H1 (cell line): ENCODE results near the gene POLR3E.

Experiments
- BCL11A ChIP-seq, 2 experiments: IDR thresholded peaks; one replicate each; pipeline ENCODE4 v1.6.1; 2011; ENCODE audit warnings: low read depth in 2 of 2, low read length in 2 of 2, mild to moderate bottlenecking in 2 of 2
- CEBPB ChIP-seq: IDR thresholded peaks from 2 replicates; pipeline ENCODE4 v1.6.1; 2012; ENCODE audit warnings: low read depth, low read length
- CHD2 ChIP-seq: IDR thresholded peaks from 2 replicates; pipeline ENCODE4 v1.6.1; 2012; ENCODE audit warnings: low read length, improper control_type of control experiment
- CTCF ChIP-seq, 3 experiments: IDR thresholded peaks; 1 replicate in 2 of 3; 2 replicates in 1 of 3; pipeline versions ENCODE4 v1.5.1 to v1.6.1; 2011; ENCODE audit warnings: low read length in 3 of 3, mild to moderate bottlenecking in 3 of 3, inconsistent platforms in 2 of 3, low read depth in 1 of 3, moderate library complexity in 1 of 3; ENCODE audit not compliant: insufficient read depth in 1 of 3; ENCODE audit errors: control extremely low read depth in 1 of 3
- EZH2 ChIP-seq: fragments of 200-600 bp; sonication (generic); IDR thresholded peaks from 2 replicates; pipeline ENCODE4 v1.7.1; 2012; ENCODE audit warnings: low read depth, mild to moderate bottlenecking, moderate library complexity, low read length, inconsistent platforms; ENCODE audit not compliant: severe bottlenecking
- GABPA ChIP-seq: IDR thresholded peaks from 2 replicates; pipeline ENCODE4 v1.6.1; 2011; ENCODE audit warnings: mild to moderate bottlenecking, low read length, moderate library complexity, borderline replicate concordance; ENCODE audit not compliant: insufficient read depth
- POLR2A ChIP-seq, 2 experiments: IDR thresholded peaks; 1 replicate in 1 of 2; 2 replicates in 1 of 2; pipeline ENCODE4 v1.6.1; 2011; ENCODE audit warnings: low read depth in 2 of 2, low read length in 2 of 2, mild to moderate bottlenecking in 2 of 2; ENCODE audit errors: control extremely low read depth in 1 of 2
- RFX5 ChIP-seq: IDR thresholded peaks from 2 replicates; pipeline ENCODE4 v1.6.1; 2011; ENCODE audit warnings: low read depth, low read length, improper control_type of control experiment, borderline replicate concordance
- RNF2 ChIP-seq: fragments of 200-900, 300-1000 bp; sonication (generic); IDR thresholded peaks from 2 replicates; pipeline ENCODE4 v1.7.1; 2016; ENCODE audit warnings: borderline replicate concordance, low read depth, mild to moderate bottlenecking, antibody characterized with exemption, low read length; ENCODE audit not compliant: poor library complexity, severe bottlenecking; ENCODE audit errors: missing control alignments
- TAF1 ChIP-seq: IDR thresholded peaks from 2 replicates; pipeline ENCODE4 v1.6.1; 2011; ENCODE audit warnings: mild to moderate bottlenecking, low read depth, low read length
- TCF12 ChIP-seq: IDR thresholded peaks from 2 replicates; pipeline ENCODE4 v1.6.1; 2011; ENCODE audit warnings: low read depth, mild to moderate bottlenecking, low read length

- TF ChIP-seq POLR2A (IDR thresholded peaks at IDR 0.05; ENCODE audit: control extremely low read depth in 1 of 2, low read depth in 2 of 2, low read length in 2 of 2), result no peak
- TF ChIP-seq CTCF (IDR thresholded peaks at IDR 0.05; ENCODE audit: control extremely low read depth in 1 of 3, insufficient read depth in 1 of 3, low read depth in 1 of 3, low read length in 3 of 3), result no peak
- no peak for TF ChIP-seq CEBPB
- no peak for TF ChIP-seq CHD2
- TF ChIP-seq TCF12, result no peak
- TF ChIP-seq RFX5, result no peak
- TF ChIP-seq TAF1, result no peak
- TF ChIP-seq BCL11A (IDR thresholded peaks at IDR 0.05; ENCODE audit: low read depth in 2 of 2, low read length in 2 of 2), result no peak
- no peak for TF ChIP-seq RNF2
- no peak for TF ChIP-seq GABPA
- TF ChIP-seq EZH2, result no peak
Observed at GRCh38 chr16:22266546-22266945, 30.7 kb upstream of the POLR3E start.
